HG03159 (cell line): ENCODE data around the gene LMCD1.

Source experiments
- ATAC-seq: cut with Tn5 transposase; IDR thresholded peaks from one replicate; pipeline ENCODE4 v1.9.1; 2021; ENCODE audit warnings: mild to moderate bottlenecking, moderate library complexity; ENCODE audit not compliant: unreplicated experiment

LMCD1 gene

DNA sequence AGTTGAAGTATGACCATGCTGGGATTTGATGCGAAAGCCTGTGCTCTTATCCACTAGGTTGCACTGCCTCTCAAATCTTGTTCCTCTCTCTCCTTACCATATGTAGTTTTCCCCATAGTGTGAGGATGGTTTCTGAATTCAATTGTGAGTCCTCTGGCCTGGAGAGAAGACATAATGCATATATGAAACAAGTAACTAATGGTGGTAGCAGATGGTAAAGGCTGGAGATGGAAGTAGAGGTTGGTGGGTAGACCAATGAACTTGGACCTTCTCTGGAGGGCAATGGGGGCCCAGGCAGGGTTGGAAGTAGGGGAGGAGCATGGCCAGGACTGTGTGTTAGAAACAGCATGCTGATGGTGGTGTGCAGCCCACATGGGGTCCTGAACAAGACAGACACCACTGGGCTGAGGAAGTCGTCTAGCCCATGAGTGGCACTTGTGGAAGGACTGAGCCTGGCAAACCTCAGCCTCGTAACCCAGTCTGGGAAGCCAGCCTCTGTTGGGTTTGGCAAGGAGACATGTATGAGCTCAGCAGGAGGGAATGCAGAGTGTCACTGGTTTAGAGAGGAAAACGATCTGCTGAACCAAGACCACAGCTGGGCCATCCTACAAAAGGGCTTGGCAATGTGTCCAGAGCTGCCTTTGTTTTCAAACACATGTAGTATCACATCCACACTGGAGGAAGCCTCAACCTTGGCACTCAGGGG lies 18.5 kb upstream of the LMCD1 start:
- no peak for ATAC-seq

DNA sequence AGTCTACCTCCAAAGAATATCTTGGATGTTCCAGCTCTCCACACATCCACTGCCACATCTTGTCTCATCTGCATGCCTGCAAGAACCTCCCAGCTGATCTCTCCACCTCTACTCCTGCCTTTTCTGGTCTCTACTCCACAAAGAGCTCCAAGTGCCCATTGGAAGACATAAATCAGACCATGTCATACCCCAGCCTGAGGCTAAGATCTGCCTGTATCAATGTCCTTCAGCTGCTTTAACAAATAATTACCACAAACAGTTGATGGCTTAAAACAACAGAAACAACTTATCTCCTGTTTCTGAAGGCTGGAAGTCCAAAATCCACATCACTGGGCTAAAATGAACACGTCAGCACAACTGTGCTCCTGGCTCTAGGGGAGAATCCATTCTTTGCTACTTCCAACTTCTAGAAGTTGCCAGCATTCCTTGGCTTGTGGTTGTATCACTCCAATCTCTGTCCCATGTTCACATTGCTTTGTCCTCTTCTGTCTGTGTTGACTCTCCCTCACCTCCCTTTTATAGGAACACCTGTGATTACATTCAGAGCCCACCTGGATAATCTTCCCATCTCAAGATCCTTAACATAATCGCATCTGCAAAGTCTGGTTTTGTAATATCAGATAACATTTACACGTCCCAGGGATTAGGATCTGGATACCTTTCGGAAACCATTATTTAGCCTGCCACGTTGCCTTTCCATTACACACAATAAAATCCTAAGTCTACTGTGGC lies 17.0 kb upstream of the LMCD1 start:
- no peak for ATAC-seq

DNA sequence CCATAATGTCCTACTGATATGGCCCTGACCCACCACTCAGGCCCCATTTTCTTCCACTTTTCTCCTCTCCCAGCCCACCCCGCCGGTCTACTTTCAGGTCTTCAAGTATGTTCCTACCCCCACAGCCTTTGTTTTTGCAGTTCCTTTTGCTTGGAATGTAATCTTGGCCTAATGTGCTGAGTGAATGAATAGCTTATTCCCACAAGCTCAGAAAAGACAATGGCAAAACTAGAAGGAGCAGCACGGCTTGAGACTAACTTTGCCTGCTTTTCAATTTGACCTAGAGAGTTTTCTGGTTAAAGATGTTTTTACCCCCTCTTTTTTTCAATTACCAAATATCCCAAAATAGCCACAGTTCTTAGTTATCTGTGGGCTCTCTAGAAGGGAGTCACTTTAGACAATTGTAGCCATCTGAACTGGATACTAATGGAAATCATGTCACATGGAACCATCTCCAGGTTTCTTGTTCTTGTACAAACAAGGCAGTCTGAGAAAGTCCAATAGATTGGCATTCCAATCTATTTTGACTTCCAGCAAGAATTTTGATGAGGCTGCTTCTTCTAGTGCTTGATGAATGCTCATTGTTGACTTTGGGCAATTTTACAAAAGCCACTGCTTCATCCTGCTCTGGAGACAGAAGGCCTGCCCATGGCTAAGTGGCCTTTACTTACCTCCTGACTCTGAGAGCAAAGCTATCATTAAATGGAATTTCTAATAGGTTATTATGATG lies 16.3 kb upstream of the LMCD1 start:
- ATAC-seq = no peak

DNA sequence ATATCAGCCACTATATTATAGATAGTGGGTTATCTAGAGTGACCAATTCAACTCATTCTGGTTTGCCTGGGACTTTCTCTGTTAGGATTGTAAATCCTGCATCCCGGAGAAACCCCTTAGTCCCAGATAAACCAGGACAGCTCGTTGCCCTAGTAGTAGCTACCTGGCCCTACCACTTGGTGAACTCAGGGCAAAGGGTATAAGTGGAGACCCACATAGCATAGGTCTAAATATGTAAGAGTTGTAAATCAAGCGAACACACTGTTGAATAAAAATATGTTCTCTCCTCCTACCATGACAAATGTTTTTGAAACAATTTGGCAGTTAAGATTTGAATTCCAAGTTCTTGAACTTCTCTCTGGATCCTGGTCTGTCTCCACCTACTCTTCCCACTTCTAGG lies 15.7 kb upstream of the LMCD1 start:
- no peak for ATAC-seq

DNA sequence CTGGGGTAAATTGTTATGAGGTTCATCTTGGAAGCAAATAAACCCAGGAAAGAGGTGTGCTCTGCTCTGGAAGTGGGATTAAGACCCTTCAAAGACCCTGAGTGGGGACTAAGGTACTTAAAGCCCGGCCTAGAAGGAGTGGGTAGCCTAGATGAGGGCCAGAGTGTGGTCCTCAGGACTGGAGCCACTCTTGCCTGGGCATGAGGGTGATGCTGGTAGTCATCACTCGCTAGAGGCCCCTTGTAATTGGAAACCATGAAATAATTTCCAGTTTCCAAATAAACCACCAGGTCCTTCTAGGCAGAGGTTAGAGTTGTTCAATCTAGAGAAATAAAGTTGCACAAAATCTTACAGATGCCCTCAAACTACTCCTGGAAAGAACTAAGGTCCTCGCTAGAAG lies 15.2 kb upstream of the LMCD1 start:
- no peak for ATAC-seq

DNA sequence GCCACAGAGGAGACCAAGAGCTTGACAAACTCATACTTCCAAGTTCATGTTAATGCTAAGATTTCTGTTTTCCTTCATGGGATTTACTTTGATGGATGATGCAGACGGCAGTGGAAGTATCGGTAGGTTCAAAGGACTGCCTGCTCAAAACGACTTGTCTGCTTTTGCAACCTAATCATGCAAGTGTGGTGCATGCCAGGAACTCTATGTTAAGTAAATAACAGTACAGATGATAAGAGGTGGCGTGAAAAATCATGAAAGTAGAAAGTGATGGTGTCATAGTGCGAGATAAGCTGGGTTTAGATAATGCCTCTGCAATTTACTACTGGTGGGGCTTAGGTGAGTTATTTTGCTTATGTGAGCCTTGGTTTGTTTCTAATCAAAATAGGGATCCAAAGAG lies 14.7 kb upstream of the LMCD1 start:
- ATAC-seq = no peak

DNA sequence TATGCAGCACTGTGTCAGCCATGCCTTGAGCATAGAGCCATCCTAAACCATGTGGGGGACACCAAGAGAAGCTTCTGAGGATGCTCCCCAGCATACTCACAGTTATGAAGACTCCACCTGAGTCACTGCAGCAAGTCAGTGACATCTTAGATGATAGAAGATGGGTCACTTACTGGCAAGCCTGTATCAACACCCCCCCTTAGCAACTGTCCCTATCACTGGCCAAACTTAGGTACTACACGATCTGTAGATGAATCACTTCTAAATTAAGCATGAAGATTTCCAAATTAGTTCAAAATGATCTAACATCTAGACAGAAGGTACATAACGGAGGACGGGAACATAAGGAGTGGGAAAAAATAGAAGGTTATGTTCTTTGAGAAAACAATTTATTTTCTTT lies 13.2 kb upstream of the LMCD1 start:
- ATAC-seq = no peak

DNA sequence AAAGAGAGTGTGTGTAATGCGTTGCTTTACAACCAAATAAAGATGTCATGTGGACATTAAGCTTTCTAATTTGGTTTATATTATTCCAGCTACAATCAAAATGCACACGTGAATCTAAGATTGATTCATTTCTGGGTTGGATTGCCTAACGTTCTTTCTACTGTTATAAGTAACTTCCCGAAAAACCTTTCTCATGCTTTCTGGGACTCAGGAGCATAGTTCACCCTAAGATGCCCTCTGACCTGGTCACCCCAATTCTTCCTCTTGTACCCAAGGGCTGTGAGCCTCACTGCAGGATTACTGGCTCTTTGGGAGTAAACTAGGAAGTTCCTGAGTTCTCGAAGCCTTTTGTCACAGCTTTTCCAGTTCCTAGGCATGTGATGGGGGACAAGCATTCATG lies 12.7 kb upstream of the LMCD1 start:
- ATAC-seq = no peak

DNA sequence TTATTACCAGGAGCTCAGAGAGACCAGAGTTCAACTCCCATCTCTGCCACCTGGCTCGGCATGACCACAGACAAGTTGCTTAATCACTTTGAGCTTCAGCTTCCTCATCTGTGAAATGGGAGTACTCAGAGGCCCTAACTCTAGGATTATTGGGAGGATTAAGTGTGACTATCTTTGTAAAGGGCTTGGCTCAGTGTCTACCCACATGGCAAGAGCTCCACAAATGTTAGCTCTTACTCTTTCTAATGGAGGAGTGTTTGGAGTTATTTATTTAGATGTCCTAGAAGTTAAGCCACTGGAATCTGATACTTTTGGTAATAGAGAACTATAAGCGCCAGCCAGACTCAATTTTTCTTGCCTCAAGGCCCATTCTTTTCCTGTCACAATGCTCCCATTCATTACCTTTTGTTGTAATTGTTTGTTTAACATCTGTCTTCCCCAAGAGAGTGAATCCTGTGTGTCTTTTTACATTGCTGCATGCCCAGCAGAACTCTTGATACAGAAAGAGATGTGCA lies 12.3 kb upstream of the LMCD1 start:
- ATAC-seq = no peak

DNA sequence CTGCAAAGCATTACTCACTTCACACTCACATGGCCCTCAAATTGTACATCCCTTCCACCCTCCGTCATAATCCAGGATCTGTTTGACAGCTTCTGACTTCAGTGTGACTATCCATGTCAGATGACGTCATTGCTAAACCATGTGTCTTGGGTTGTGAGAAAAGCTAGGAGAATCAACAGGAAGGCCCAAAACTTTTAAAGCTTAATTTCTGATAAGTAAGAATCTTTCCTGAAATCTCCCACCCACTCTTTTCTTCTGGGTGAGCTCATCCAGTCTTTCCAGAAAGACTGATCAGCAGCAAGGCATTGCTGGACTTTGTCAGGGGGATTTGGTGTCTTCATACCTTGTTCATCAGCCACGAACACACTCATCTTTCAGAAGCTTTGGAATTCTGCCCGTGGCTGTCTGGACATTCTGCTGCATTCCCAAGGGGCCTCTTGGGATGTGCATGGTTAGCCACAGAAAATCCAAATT lies 11.5 kb upstream of the LMCD1 start:
- ATAC-seq = no peak

DNA sequence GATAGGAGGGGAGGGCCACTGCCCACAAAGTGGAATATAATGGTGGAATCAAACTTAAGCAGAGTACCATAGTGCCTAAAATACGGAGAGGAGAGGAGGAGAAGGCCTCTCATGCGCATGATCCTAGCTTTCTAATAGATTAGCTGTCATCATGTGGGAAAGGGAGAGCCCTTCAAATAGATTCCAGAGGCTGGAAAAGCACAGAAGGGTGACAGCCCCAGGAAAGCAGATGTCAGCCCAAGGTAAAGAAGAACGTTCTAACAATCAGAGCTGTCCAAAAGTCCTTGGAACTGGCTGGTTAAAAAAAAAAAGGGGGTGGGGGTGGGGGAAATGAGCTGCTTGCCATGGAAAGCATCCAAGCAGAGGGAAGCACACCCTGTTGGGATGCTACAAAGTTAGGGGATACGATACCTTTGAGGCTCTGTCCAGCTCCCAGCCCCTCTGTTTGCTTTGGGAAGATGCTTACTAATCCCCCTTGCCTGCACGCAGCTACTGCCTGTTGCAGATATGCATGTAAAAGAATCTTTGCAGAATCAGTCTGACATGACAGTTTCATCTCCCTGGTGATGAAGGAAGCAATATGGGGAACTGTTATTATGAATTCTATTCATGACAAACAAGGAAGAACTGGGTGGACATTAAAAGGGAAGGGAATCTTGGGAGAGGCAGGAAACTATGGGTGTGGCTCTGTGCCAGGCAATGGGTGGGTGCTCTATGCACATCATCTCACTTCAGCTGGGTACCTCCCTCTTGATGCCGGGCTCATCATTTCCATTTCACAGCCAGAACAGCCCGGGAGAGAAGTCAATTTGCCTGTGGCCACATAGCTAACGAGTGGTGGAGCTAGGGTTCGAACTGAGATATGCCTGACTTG lies 10.1 kb upstream of the LMCD1 start:
- ATAC-seq = no peak

DNA sequence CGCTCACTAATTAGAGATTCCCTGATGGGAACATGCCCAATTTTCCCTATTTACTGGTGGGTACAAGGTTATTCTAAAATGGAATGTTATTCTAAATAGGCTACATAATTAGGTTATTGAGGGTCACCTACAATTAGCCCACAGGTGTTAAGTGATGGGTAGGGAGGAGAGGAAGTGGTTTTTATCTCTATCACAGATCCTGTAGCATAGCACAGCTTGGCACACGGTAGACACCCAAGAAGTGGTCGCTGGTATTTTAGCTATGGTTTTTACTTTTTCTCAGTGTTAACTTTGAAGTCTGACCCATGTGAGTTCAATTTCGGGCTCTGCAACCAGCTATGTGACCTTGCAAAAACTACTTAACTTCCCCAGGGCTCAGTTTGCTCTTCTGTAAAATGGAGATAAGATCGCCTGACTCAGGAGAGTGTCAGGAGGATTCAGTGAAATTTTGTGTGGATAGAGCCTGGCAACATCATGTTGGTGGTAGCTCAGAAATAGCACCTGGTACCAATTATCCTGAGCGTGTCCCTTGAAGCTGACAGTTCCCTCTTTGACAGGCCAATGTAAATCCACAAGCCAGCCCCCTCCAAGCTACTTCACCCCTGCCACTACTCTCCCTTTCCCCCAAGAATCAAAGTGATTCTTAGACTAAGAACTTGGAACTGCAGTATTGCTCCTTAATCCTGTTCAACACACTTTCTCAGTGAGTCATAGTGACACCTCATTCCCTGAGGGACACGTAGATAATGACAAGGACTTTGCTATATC lies 8.7 kb upstream of the LMCD1 start:
- ATAC-seq = no peak

DNA sequence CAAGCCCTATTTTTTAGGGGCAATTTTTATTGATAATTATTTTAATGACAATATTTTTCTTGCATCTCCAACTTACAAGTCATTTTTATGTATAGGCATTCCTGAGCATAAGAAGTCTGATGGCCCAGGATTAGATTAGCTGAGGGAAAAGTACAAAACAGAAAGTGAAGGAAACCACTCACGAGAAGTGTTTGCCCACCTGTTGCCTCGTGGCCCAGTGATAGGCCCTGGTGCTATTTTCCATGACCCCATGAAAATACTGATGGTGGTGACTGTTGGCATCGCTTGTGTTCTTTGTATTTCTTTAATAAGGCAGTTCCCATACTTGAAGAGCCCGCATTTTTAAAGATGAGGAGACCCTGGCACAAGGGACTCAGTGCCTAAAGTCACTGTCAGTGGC lies 7.9 kb upstream of the LMCD1 start:
- ATAC-seq = no peak

DNA sequence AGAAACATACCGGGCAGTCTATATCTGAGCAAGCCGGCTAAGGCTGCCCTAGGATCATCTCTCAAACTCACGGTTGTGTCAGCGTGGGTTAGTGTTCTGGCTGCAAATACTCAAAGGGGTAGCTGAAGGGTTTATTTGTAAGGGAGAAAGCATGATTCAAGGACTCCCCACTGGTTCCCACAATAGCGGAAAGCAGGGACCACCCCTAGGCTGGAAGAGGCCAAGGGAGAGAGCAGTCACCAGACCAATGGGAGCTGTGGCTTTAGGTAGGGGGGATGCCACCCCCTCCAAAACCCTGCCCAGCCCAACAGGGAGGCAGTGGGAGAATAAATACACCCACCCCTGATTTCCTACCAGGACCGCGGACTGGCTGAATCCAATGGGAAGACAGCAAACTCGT lies 7.3 kb upstream of the LMCD1 start:
- no peak for ATAC-seq

DNA sequence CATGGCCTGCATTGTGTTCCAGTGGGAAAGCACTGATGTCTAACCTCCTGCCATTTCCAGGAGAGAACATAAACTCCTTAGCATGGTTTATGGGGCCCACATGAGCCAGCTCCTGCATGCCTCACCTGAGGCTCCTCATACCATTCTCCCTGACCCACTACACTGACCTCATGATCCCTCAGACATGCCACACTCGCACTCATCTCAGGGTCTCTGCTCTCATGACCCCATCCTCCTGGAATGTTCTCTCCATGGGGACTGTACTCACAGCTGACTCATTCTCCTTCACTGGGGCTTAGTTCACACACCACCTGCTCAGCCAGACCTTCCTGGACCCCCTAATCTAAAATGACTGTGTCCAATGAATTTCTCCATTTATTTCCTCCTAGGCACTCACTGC lies 4.0 kb upstream of the LMCD1 start:
- no peak for ATAC-seq

DNA sequence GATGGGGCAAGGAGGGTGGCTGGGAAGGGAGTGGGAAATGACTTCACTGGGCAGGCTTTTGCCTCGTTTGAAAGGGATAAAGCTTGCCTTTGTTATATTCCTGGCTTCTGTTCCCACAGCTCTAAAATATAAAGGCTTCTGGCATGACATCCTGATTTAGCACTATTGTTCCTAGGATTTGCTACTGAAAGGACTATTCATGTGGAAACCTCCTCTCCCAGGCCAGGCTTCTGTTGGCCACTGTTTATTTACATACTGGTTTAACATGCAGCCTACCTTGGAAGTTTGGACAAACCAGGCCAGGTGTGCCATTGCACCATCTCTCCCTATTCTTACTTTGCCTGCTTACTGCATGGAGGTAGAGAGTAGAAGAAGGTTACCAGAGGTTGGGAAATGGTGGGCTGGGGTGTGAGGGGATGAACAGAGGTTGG lies 2.4 kb upstream of the LMCD1 start:
- ATAC-seq = no peak

DNA sequence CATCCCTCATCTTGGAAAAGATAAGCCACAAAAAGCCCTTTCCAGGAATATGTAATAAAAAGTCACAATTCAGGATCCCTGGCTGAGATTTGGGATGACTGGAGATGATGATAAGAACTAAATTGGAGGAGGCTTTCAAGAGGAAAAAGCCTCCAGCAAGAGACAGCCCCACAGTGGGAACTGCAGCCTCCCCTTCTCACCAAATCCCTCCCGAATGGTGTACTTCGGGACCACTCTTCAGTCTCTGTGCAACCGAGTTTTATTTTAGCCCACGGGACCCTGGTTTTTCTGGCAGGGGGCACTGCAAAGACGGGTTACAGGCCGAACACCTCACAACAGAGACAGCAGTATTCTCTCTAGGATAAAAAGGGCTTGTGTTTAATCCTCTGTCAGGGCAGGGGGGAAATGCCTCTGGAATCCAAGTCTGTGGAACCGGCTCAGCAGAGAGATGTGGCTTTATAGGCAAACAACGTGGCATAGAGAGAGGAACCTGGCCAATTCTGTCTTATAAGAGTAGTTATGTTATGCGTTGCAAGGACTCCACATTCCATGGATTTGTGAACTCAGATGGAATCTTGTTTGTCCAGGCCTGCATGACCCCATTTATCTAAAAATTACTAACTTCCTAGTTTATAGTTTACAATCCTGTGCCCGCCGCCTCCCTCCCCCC lies 1.2 kb upstream of the LMCD1 start:
- ATAC-seq = no peak

DNA sequence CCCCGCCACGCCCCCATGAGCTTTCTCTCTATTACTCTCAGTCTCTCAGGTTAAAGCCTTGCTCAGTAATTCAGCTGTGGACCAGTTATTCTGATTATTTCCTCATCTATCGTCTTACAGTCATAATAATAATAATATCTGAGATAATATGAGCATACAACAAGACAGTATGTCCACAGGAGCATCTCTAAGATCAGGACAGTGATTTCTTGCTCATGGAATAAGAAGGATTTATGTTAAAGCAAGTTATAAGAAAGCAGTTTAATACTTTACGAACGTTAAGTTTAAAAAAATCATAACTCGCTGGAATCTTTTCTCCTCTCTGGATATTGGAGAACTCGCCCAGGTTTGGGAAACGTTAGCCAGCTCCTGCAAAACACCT lies 643 bp upstream of the LMCD1 start:
- ATAC-seq = no peak

DNA sequence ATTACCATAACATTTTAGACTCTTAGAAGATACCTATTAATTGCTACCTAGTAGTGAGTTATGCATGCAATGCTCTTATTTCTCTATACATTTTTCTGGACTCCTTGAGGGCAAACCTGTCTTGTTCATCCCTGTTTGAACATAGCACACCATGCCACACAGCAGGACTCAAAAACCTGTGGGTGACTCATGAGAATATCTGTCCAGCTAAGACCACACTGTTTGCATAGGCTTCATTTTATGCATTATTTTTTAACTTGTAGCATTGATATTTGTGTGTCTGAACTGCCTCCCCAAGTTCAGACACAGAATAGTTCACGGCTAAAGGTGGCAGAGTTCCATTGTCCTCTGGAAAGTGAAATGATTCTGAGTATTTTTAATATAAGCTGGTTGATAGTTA lies 1.8 kb downstream of the LMCD1 start:
- ATAC-seq = no peak
